ENCODE measurements around the gene CD38. TPM values are rescaled to one million over a fixed set of nuclear protein-coding genes. Genes with fewer than 3 reads are reported as not detected.
"Not testable (repeated sequence)": the region's sequence is repeated elsewhere in the genome, so short reads cannot be mapped to it uniquely, and the experiment has no call there.

The CD38 gene
- total RNA-seq, 1 donor from 2014 or later = 2.5 TPM

DNA sequence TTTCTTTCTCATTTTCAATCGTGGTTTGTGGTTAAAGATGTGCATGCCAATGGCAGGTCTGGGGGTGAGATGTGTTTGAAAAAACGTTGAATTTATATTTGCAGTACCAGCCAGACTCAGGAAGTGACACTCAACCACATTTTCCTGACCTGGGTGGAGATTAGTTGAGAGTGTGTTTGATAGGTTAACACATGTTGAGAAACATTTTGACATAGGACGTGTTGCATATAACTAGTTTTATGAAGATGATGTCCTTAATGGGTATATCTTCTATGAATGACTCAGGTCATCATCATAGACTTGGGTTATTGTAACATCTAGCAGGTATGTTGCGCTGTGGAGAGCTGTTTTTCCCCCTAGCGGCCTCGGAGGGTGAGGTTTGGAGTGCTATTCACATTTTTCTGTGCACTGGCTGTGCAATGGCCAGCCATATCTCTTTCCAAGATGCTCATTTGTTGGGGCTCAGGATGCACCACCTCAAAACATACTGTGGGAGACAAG lies 21.7 kb upstream of the CD38 start:
- intact Hi-C loops (cut with DNase I) = no loop called here
- ATAC-seq (ENCODE audit: poor library complexity) (no peak), DNase-seq (no peak)

GRCh38 chr4:15757054-15757453 lies 21.1 kb upstream of the CD38 start:
- no peak for DNase-seq
- intact Hi-C loops (cut with DNase I) = no loop called here
- ATAC-seq (ENCODE audit: poor library complexity) = no peak

- ATAC-seq (ENCODE audit: poor library complexity) (no peak), DNase-seq (no peak)
- intact Hi-C loops (cut with DNase I) = no loop called here
Observed at GRCh38 chr4:15758294-15758693, 19.8 kb upstream of the CD38 start.

GRCh38 chr4:15762460-15762859 lies 15.7 kb upstream of the CD38 start:
- ATAC-seq (ENCODE audit: poor library complexity); intact Hi-C loops (cut with DNase I); DNase-seq: not testable (repeated sequence)

DNA sequence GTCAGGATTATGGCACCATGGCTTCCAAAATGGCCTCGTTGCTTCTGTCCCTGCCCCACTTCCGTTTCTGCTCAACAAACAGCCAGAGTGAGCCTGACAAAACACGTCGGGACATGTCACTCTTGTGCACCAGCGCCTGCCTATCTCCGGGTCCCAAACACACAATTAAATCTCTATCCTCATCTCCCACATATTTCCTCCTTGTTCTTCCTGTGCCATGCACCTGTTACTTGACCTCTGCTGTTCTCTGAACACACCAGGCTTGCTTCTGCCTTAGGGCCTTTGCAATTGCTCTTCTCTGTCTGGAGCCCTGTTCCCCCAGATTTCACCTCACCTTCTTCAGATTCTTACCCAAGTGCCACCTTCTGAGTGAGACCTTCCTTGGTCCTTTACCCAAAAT lies 12.7 kb upstream of the CD38 start:
- DNase-seq (no peak), ATAC-seq (ENCODE audit: poor library complexity) (no peak)
- intact Hi-C loops (cut with DNase I) = no loop called here

- DNase-seq (no peak), ATAC-seq (ENCODE audit: poor library complexity) (no peak)
- intact Hi-C loops (cut with DNase I) = no loop called here
Observed at GRCh38 chr4:15765910-15766697, 12.0 kb upstream of the CD38 start.

- intact Hi-C loops (cut with DNase I) = no loop called here
- ATAC-seq (ENCODE audit: poor library complexity) (no peak), DNase-seq (no peak)
Observed at GRCh38 chr4:15766821-15767220, 11.3 kb upstream of the CD38 start.

GRCh38 chr4:15769202-15769601 lies 8.9 kb upstream of the CD38 start:
- ATAC-seq (ENCODE audit: poor library complexity) = no peak
- no peak for DNase-seq
- intact Hi-C loops (cut with DNase I) = no loop called here

DNA sequence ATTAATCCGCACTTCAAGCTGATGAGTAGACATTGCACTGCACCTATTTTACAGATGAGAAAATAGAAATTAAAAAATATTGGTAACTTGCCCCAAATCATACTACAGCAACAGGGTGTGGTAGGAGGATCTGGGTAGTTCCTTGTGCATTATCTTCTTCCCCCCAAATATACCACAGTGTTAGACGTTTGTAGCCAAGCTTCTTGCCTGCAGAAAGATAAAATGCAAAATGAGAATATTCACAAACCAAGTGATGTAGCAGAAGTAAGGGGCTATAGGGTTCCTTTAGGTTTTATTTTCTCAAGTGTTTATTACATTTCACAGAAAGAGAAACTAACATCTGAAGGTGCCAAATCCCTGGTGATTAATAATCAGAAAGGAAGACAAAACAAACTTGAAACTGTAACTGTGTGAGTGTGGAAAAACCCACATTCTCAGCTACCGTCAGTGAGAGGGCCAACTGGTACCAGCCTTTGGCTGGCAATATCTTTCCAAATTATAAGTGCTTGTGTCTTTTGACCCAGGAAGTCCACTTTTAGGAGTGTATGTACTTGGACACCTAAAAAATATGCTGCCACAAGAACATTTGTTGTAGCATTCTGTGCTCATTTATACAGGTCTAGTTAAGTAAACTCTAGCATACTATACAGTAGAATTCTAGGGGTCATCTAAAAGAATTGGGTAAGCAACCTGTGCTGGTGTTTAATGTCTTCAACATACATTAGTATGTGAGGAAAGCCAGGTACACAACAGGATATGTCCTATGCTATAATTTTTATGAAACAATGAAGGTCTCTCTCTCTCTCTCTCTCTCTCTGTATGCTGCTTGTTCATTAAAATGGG lies 6.7 kb upstream of the CD38 start:
- no peak for DNase-seq
- ATAC-seq (ENCODE audit: poor library complexity) = no peak
- intact Hi-C loops (cut with DNase I) = no loop called here

DNA sequence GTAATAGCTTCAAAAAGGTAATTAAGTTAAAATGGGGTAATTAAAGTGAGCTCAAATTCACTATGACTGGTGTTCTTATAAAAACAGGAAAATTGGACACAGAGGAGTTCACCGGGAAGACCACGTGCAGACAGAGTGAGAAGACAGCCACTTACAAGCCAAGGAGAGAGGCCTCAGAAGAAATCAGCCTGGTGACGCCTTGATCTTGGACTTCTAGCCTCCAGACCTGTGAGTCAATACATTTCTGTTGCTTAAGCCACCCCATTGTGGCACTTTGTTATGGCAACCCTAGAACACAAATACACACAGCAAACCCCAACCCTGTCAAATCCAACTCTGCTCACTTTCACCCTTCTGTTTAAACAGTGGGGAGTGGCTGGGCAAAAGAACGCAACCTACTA lies 4.1 kb upstream of the CD38 start:
- intact Hi-C loops (cut with DNase I) = no loop called here
- DNase-seq = no peak
- no peak for ATAC-seq (ENCODE audit: poor library complexity)

GRCh38 chr4:15776871-15777648 lies 1.1 kb upstream of the CD38 start:
- no peak for DNase-seq
- intact Hi-C loops (cut with DNase I) = no loop called here

DNA sequence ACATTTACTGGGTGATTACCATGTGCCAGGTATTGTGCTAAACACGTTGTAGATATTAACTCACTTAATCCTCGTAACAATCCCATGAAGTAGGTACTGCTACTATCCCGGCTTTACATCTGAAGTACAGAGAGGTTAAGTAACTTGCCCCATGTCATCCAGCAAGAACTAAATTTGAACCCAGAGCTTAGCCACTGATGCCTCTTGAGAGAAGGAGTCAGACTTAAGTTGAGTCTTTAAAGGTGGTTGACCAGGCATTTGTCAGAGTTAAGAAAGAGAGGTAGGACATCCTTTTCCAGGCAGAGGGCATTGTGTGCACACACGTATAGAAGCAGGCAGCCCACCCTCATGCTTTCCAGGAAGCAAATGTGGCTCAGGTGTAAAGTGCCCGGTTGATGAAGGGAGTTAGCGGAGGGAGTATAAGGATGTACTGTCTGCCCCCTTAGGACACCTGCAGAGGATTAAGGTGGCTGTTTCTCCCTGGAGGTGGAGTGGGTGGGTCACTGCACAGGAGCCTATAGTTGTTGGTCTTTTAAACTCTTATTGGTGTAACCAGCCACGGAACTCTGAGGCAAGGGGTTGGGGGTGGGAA lies 335 bp upstream of the CD38 start:
- intact Hi-C loops (cut with DNase I) = no loop called here
- DNase-seq = no peak
- no peak for ATAC-seq (ENCODE audit: poor library complexity)

More at GRCh38 chr4:15776871-15777648, 1.1 kb upstream of the CD38 start:
- no peak for ATAC-seq (ENCODE audit: poor library complexity)

DNA sequence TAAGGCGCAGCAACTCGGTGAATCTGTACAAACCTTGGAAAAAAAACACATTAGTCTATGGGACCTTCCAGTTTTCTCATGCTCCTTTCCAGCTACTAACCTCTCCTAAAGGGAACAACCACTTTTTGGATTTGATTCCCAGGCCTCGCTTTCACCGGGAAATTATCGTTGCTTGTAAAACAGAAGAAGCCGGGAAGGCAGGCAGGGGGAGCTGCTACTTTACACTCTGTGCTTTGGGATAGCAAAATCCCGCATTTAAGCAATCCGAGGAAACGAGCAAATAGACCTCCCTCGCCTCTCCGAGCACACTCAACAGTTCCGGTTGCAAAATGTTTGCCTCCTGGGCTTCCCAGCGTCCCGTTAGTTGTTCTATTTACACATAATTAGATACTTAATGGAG lies 1.2 kb downstream of the CD38 start:
- intact Hi-C loops (cut with DNase I) = no loop called here
- ATAC-seq (ENCODE audit: poor library complexity) = peak; percentile 85
- peak; percentile 74 for DNase-seq

DNA sequence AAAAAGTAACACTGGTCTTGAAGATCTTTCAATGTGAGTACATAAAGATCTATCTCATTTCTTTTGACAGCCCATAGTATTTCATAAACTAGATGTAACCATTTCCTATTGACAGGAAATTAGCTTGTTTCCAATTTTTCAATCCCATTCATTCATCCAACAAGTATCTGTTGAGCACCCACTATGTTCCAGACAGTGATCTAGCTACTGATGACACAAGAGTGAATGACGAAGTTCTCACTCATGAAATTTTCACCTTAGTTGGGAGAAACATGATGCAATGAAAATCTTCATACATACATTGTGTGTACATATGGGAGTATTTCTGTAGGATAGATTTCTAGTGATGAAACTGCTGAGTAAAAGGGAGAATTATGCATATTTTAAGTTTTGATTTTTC lies 1.7 kb downstream of the CD38 start:
- ATAC-seq (ENCODE audit: poor library complexity) (no peak), DNase-seq (no peak)
- intact Hi-C loops (cut with DNase I) = no loop called here

DNA sequence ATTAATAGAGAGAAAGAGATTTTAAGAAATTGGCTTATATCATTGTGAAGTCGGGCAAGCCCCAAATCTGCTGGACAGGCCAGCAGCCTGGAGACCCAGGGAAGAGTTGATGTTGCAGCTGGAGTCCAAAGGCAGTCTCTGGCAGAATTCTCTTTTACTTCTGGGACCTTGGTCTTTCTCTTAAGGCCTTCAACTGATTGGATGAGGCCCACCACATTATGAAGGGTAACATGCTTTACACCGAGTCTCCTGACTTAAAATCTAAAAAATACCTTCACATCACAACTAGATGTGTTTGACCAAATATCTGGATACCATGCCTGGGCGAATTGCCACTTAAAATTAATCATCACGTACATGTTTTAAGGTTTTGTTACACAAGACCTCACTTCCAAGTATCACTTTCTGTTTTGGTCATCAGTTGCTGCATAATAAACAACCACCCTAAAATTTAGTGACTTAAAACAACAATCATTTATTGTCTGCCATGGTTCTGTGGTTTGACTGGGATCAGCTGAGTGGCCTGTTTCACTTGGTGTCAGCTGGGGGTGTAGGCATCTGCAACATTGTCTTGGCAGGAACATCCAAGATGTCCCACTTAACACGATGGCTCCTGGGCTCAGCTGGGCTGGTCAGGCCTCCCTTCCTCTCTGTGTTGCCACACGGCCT lies 3.4 kb downstream of the CD38 start:
- DNase-seq (no peak), ATAC-seq (ENCODE audit: poor library complexity) (no peak)
- intact Hi-C loops (cut with DNase I) = no loop called here

- DNase-seq (no peak), ATAC-seq (ENCODE audit: poor library complexity) (no peak)
- intact Hi-C loops (cut with DNase I) = no loop called here
Observed at GRCh38 chr4:15783676-15784075, 5.5 kb downstream of the CD38 start.

DNA sequence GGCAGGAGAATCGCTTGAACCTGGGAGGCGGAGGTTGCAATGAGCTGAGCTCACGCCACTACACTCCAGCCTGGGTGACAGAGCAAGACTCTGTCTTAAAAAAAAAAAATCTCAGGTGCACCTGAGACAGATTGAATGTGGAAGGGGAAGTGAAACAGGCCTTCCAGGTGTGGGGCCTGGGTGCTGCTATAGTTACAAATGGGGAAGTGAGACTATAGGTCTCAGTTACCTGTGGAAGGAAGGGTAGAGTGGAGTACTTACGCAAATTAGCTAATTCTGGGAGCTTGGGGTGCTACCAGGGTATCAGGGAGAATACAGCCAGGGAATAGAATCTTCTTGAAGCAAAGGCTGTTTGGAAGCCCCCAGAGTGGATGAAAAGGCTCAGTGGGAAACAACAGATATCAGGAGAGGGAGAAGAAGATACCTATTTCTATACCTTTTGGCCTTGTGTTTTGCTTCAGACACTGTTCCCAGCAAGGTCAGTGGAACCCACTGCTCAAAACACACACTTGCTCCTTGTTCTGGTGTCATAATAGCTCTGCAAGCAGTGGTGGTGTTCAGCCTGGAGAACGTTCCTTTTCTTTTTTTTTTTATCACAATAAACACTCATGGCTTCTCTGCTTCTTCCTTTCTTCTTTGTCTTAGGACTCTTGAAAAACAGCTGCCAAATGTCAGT lies 7.0 kb downstream of the CD38 start:
- intact Hi-C loops (cut with DNase I) = no loop called here
- no peak for ATAC-seq (ENCODE audit: poor library complexity)
- no peak for DNase-seq

DNA sequence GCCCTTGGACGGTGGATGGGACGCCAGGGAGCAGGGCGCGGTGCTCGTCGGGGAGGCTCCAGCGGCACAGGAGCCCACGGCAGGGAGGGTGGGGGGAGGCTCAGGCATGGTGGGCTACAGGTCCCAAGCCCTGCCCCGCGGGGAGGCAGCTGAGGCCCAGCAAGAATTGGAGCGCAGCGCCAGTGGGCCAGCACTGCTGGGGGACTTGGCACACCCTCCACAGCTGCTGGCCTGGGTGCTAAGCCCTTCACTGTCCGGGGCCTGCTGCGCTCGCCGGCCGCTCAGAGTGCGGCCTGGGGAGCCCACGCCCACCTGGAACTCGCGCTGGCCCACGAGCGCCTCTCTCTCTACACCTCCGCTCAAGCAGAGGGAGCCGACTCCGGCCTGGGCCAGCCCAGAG lies 8.6 kb downstream of the CD38 start:
- no peak for DNase-seq
- ATAC-seq (ENCODE audit: poor library complexity) = no peak
- intact Hi-C loops (cut with DNase I) = no loop called here

Data from Right ventricle myocardium superior (tissue), 1 donor.